Measurements from ENCODE around the gene IL21. TPM values are rescaled to one million over a fixed set of nuclear protein-coding genes. Genes with fewer than 3 reads are reported as not detected.

Gene IL21
- total RNA-seq, 4 donors from 2014 or later, result not detected

DNA sequence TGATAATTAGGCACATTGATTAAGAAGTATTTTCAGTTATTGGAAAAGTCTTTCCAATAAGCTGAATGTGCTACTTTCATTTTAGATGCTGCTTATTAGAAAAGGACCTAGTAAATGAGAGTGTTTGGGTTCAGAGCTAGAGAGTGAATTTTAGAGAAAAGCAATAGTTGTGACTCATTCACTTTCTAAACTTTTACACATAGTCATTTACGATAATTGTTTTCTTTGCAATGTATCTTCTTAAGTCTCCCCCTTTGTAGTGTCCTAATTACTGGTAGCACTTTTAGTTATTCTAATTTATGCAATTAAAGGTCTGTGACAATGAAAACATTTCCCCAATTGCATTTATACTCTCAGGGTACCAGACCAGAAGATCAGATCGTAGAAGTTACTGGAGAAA lies 1.3 kb downstream of the IL21 start:
- no peaks in the 10 kb centered on the region for H3K27me3 ChIP-seq
- no peaks in the 10 kb centered on the region for H3K9me3 ChIP-seq
- no peak for DNase-seq (ENCODE audit: low spot score in 2 of 2)
- no peak overlapping the region for H3K4me3 ChIP-seq
- no peak overlapping the region for H3K27ac ChIP-seq
- peaks cover 0 to 9% (median 2%) of the 10 kb centered on the region in 4 donors for H3K4me1 ChIP-seq
- WGBS, 2 donors, result 80 to 87% methylated on average over 2 of the region's 2 CpGs
- TF ChIP-seq EP300 (IDR thresholded peaks at IDR 0.05) (no peak), POLR2A (IDR thresholded peaks at IDR 0.05) (no peak)
- TF ChIP-seq, protein P1, sequence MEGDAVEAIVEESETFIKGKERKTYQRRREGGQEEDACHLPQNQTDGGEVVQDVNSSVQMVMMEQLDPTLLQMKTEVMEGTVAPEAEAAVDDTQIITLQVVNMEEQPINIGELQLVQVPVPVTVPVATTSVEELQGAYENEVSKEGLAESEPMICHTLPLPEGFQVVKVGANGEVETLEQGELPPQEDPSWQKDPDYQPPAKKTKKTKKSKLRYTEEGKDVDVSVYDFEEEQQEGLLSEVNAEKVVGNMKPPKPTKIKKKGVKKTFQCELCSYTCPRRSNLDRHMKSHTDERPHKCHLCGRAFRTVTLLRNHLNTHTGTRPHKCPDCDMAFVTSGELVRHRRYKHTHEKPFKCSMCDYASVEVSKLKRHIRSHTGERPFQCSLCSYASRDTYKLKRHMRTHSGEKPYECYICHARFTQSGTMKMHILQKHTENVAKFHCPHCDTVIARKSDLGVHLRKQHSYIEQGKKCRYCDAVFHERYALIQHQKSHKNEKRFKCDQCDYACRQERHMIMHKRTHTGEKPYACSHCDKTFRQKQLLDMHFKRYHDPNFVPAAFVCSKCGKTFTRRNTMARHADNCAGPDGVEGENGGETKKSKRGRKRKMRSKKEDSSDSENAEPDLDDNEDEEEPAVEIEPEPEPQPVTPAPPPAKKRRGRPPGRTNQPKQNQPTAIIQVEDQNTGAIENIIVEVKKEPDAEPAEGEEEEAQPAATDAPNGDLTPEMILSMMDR (IDR thresholded peaks at IDR 0.05), result no peak
- no peaks in the 10 kb centered on the region for H3K36me3 ChIP-seq

DNA sequence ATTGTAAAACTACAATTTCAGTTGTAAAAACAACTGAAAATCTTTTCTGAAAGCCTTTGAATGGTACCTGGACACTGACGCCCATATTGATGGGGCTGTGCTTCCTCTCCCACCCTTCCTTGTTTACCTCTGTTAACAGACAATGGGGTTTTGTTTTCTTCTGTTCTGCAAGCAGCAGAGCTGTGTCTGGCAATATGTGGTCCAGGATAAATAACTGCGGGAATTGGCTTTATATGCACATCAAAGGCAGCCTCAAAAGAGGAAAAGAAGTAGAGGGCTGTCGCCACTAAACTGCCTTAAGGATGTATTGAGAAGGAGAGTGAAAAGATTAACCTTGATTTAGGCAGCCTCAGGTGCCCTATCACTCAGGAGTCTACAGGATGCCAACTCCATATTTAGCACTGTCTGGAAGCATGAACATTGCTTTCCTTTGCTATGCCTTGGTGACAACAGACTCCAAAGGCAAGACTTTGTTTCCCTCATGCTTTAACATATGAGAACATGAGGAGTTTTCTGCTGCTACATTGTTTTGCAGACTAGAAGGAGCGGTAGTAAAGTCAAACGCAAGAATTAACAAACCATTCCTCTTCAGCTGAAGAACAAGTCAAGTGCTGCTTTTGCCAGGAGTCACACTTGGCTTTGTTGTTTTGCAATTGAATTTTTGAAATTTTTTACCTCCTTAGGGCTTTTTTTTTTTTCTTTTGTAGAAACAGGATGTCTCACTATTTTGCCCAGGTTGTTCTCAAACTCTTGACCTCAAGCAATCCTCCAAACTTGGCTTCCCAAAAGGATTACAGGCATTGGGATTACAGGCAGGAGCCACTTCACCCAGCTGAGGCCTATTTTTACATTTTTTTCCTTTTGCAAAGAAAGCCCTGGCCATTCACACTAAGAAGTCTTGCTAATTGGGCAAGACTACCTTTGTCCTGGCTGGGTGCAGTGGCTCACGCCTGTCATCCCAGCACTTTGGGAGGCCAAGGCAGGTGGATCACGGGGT lies 3.0 kb downstream of the IL21 start:
- DNase-seq (ENCODE audit: low spot score in 2 of 2), result no peak
- Histone ChIP-seq H3K4me1 (peaks cover 0 to 9% (median 2%) of the 10 kb centered on the region in 4 donors), H3K4me3 (no peak overlapping the region), H3K36me3 (no peaks in the 10 kb centered on the region), H3K27me3 (no peaks in the 10 kb centered on the region), H3K9me3 (no peaks in the 10 kb centered on the region), H3K27ac (no peak overlapping the region)
- TF ChIP-seq POLR2A (IDR thresholded peaks at IDR 0.05) (no peak), EP300 (IDR thresholded peaks at IDR 0.05) (no peak)
- TF ChIP-seq, protein P1 (IDR thresholded peaks at IDR 0.05), result no peak
- WGBS, 2 donors, result 64% methylated on average over 7 of the region's 7 CpGs

DNA sequence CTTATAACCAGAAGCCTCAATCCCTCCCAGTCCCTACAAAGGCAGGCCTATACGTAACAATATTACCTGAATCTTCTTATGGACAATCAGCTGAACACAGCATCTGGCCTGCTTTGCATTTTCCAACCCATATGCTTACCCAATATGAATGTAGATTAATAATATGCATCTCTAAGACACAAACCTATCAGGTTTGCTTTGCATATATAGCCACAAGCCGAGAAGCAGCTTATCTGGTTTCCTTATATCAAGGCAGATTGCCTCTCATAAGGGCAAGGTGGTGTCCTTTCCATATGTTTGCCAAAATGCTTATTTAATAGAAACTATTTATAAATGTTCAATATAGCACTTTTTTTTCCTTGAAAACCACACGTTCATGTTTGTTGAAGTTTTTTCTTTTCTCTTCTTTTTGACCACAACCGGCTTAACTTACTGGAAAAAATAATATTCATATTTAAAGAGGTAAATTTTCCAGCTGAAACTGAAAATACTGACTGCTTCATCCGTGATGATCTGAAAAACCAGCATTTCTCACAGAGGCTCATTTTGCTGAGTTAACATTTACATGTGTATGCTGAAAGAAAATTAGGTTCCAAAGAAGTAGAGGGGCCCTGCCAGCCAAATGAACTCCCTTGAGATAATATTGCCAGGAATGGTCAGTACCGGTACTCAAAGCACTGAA lies 3.8 kb downstream of the IL21 start:
- H3K27me3 ChIP-seq, result no peaks in the 10 kb centered on the region
- no peaks in the 10 kb centered on the region for H3K36me3 ChIP-seq
- no peak overlapping the region for H3K4me3 ChIP-seq
- H3K4me1 ChIP-seq, result peaks cover 0 to 9% (median 2%) of the 10 kb centered on the region in 4 donors
- H3K27ac ChIP-seq, result no peak overlapping the region
- WGBS, 2 donors, result 62 to 66% methylated on average over 6 of the region's 6 CpGs
- H3K9me3 ChIP-seq, result no peaks in the 10 kb centered on the region
- TF ChIP-seq EP300 (IDR thresholded peaks at IDR 0.05), result no peak
- DNase-seq (ENCODE audit: low spot score in 2 of 2), result no peak

DNA sequence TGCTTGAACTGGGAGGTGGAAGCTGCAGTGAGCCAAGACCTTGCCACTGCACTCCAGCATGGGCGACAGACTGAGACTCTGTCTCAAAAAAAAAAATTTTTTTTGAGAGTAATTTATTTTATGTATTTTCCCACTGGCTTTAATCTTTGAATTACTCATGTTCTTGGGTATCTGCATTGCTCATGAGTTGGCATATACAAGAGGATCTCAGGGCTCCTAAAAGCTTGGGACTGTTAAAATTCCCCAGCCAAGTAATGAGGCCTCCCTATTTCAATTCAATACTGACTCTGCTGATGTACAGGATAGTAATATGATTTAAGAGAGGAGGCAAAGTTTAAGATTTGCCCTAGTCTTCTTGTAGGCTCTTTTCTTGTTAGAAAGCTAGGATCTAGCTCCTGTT lies 6.2 kb downstream of the IL21 start:
- H3K36me3 ChIP-seq, result no peaks in the 10 kb centered on the region
- peaks cover 0 to 9% (median 2%) of the 10 kb centered on the region in 4 donors for H3K4me1 ChIP-seq
- DNase-seq (ENCODE audit: low spot score in 2 of 2), result no peak
- no peak overlapping the region for H3K4me3 ChIP-seq
- no peak overlapping the region for H3K27ac ChIP-seq
- TF ChIP-seq POLR2A (IDR thresholded peaks at IDR 0.05) (no peak), EP300 (IDR thresholded peaks at IDR 0.05) (no peak)
- TF ChIP-seq, protein P1 (IDR thresholded peaks at IDR 0.05), result no peak
- H3K9me3 ChIP-seq, result no peaks in the 10 kb centered on the region
- WGBS, 2 donors, result 83 to 92% methylated on average over 1 of the region's 1 CpG
- H3K27me3 ChIP-seq, result no peaks in the 10 kb centered on the region

DNA sequence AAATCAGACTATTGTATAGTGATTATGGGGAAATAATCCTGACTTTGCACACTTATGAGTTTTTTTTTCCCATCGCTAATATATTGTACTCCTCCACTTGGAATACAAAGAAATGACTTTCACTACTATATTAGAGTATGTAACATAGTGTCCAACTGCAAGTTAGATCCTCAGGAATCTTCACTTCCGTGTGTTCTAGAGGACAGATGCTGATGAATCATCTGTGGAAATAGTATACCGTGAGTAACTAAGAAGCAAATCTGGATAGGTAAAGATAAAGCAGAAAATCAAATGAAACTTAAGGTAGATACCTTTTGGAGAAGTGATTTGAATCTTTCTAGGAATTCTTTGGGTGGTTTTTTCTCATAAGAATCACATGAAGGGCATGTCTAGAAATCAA lies 8.3 kb downstream of the IL21 start:
- H3K27ac ChIP-seq, result no peak overlapping the region
- H3K27me3 ChIP-seq, result no peaks in the 10 kb centered on the region
- no peaks in the 10 kb centered on the region for H3K9me3 ChIP-seq
- WGBS, 2 donors, result 83 to 89% methylated on average over 3 of the region's 3 CpGs
- no peak for DNase-seq (ENCODE audit: low spot score in 2 of 2)
- H3K36me3 ChIP-seq, result no peaks in the 10 kb centered on the region
- TF ChIP-seq, protein P1 (IDR thresholded peaks at IDR 0.05), result no peak
- TF ChIP-seq POLR2A (IDR thresholded peaks at IDR 0.05) (no peak), EP300 (IDR thresholded peaks at IDR 0.05) (no peak)
- H3K4me3 ChIP-seq, result no peak overlapping the region
- H3K4me1 ChIP-seq, result peaks cover 0 to 4% (median 1%) of the 10 kb centered on the region in 4 donors
